ENCODE data around the gene KDM4B. TPM values are rescaled to one million over a fixed set of nuclear protein-coding genes. Genes with fewer than 3 reads are reported as not detected.

Gene KDM4B
- total RNA-seq, 1 donor from 2014 or later: 46.0 TPM

GRCh38 chr19:5141129-5141849, 172.4 kb downstream of the KDM4B start:
- TF ChIP-seq CTCF (IDR thresholded peaks at IDR 0.05): no peak
- Histone ChIP-seq H3K36me3 (peaks cover 77 to 87% of the 10 kb centered on the region in 2 donors), H3K9me3 (no peaks in the 10 kb centered on the region), H3K27me3 (no peaks in the 10 kb centered on the region), H3K27ac (no peak overlapping the region), H3K4me1 (no peaks in the 10 kb centered on the region), H3K4me3 (no peak overlapping the region)
- no peak for DNase-seq (ENCODE audit: low spot score in 2 of 2)
- intact Hi-C loops (cut with DNase I): no loop called here

- no peaks in the 10 kb centered on the region for H3K27me3 ChIP-seq
- DNase-seq (ENCODE audit: low spot score in 2 of 2): no peak
- H3K27ac ChIP-seq: no peak overlapping the region
- intact Hi-C loops (cut with DNase I): no loop called here
- no peaks in the 10 kb centered on the region for H3K4me1 ChIP-seq
- no peaks in the 10 kb centered on the region for H3K9me3 ChIP-seq
- H3K4me3 ChIP-seq: no peak overlapping the region
- peaks cover 76 to 85% of the 10 kb centered on the region in 2 donors for H3K36me3 ChIP-seq
- TF ChIP-seq CTCF (IDR thresholded peaks at IDR 0.05): no peak
These were observed 173.2 kb downstream of the KDM4B start for GRCh38 chr19:5141850-5142724.

GRCh38 chr19:5142725-5143097, 173.8 kb downstream of the KDM4B start:
- Histone ChIP-seq H3K9me3 (no peaks in the 10 kb centered on the region), H3K36me3 (peaks cover 76 to 82% of the 10 kb centered on the region in 2 donors), H3K4me1 (no peaks in the 10 kb centered on the region), H3K27me3 (no peaks in the 10 kb centered on the region), H3K27ac (no peak overlapping the region), H3K4me3 (no peak overlapping the region)
- intact Hi-C loops (cut with DNase I): no loop called here
- no peak for DNase-seq (ENCODE audit: low spot score in 2 of 2)
- no peak for TF ChIP-seq CTCF (IDR thresholded peaks at IDR 0.05)

- Histone ChIP-seq H3K9me3 (no peaks in the 10 kb centered on the region), H3K36me3 (peaks cover 73 to 81% of the 10 kb centered on the region in 2 donors), H3K4me3 (no peak overlapping the region), H3K27me3 (no peaks in the 10 kb centered on the region), H3K27ac (no peak overlapping the region), H3K4me1 (no peaks in the 10 kb centered on the region)
- no peak for DNase-seq (ENCODE audit: low spot score in 2 of 2)
- intact Hi-C loops (cut with DNase I): no loop called here
- no peak for TF ChIP-seq CTCF (IDR thresholded peaks at IDR 0.05)
These were observed 174.8 kb downstream of the KDM4B start for GRCh38 chr19:5143471-5144411.

GRCh38 chr19:5144545-5145179, 175.7 kb downstream of the KDM4B start:
- H3K36me3 ChIP-seq: peaks cover 67 to 79% of the 10 kb centered on the region in 2 donors
- no peak for TF ChIP-seq CTCF (IDR thresholded peaks at IDR 0.05)

More at GRCh38 chr19:5144545-5145179, 175.7 kb downstream of the KDM4B start:
- intact Hi-C loops (cut with DNase I): no loop called here
- Histone ChIP-seq H3K9me3 (no peaks in the 10 kb centered on the region), H3K4me1 (no peaks in the 10 kb centered on the region), H3K4me3 (no peak overlapping the region), H3K27me3 (no peaks in the 10 kb centered on the region), H3K27ac (no peak overlapping the region)
- no peak for DNase-seq (ENCODE audit: low spot score in 2 of 2)
